SJSA1 (cell line): ENCODE measurements around the gene CD1B. TPM values are rescaled to one million over a fixed set of nuclear protein-coding genes. Genes with fewer than 3 reads are reported as not detected.
"Not testable (repeated sequence)": the region's sequence is repeated elsewhere in the genome, so short reads cannot be mapped to it uniquely, and the experiment has no call there.

Experiments
- DNase-seq, 2 experiments: peaks; one replicate each; pipeline ENCODE4 v3.0.0-alpha.2; 2015 to 2020; ENCODE audit warnings: low spot score in 2 of 2, low read depth in 1 of 2
- H3K27ac ChIP-seq: fragments of 250-450 bp; sonication (Bioruptor Pico); 2 replicates; pipeline ENCODE4 v1.5.1; 2020; ENCODE audit warnings: mild to moderate bottlenecking, moderate library complexity
- H3K27me3 ChIP-seq: fragments of 250-450 bp; sonication (Bioruptor Pico); replicated peaks from 2 replicates; pipeline ENCODE4 v1.5.1; 2020; ENCODE audit warnings: mild to moderate bottlenecking, moderate library complexity
- H3K36me3 ChIP-seq: fragments of 250-450 bp; sonication (Bioruptor Pico); 2 replicates; pipeline ENCODE4 v1.5.1; 2020; ENCODE audit warnings: mild to moderate bottlenecking
- H3K4me1 ChIP-seq: fragments of 250-450 bp; sonication (Bioruptor Pico); replicated peaks from 2 replicates; pipeline ENCODE4 v1.6.1; 2021; ENCODE audit warnings: mild to moderate bottlenecking
- H3K4me3 ChIP-seq: fragments of 250-450 bp; sonication (Bioruptor Pico); 2 replicates; pipeline ENCODE4 v1.5.1; 2020; ENCODE audit warnings: mild to moderate bottlenecking
- H3K9me3 ChIP-seq: fragments of 250-450 bp; sonication (Bioruptor Pico); replicated peaks from 2 replicates; pipeline ENCODE4 v1.5.1; 2020; ENCODE audit warnings: mild to moderate bottlenecking
- total RNA-seq: library from RNA; depleted of rRNA; stranded (reverse); fragments of >200 nt; shearing (Covaris generic); gene quantifications from 2 replicates; pipeline ENCODE4 v1.2.3, GENCODE V29; 2014; rRNA removed

CD1B gene
- total RNA-seq, result not detected in 2 replicates

- no peaks in the 10 kb centered on the region for H3K36me3 ChIP-seq
These were observed at the start of gene CD1B for GRCh38 chr1:158331481-158332150. CD1B (minus strand) TSS chr1:158331531; CDS start chr1:158331423, 108 bp downstream.

GRCh38 chr1:158374860-158375259, 43.5 kb upstream of the CD1B start:
- Histone ChIP-seq H3K36me3 (no peaks in the 10 kb centered on the region), H3K27me3 (no peaks in the 10 kb centered on the region), H3K4me1 (no peaks in the 10 kb centered on the region), H3K27ac (no peak overlapping the region), H3K4me3 (no peak overlapping the region), H3K9me3 (no peaks in the 10 kb centered on the region)
- DNase-seq, result no peak

More at GRCh38 chr1:158331481-158332150, at the start of gene CD1B:
- no peak within 1 kb of the TSS for H3K27ac ChIP-seq
- H3K4me1 ChIP-seq, result no peaks in the 10 kb centered on the region
- no peak for DNase-seq
- H3K27me3 ChIP-seq, result no peaks in the 10 kb centered on the region; the same call in none of the 2 replicates
- no peak within 1 kb of the TSS for H3K4me3 ChIP-seq
- no peaks in the 10 kb centered on the region for H3K9me3 ChIP-seq

GRCh38 chr1:158374101-158374500, 42.8 kb upstream of the CD1B start:
- not testable (repeated sequence) for H3K4me1 ChIP-seq, H3K27me3 ChIP-seq, H3K9me3 ChIP-seq, H3K4me3 ChIP-seq, H3K36me3 ChIP-seq, H3K27ac ChIP-seq, DNase-seq

- no peaks in the 10 kb centered on the region for H3K9me3 ChIP-seq
- no peaks in the 10 kb centered on the region for H3K36me3 ChIP-seq
- no peaks in the 10 kb centered on the region for H3K27me3 ChIP-seq
- no peaks in the 10 kb centered on the region for H3K4me1 ChIP-seq
- no peak for DNase-seq
- H3K4me3 ChIP-seq, result no peak overlapping the region
- H3K27ac ChIP-seq, result no peak overlapping the region
These were observed 40.0 kb upstream of the CD1B start for GRCh38 chr1:158371188-158371953.

GRCh38 chr1:158366783-158367182, 35.5 kb upstream of the CD1B start:
- no peak overlapping the region for H3K4me3 ChIP-seq
- H3K27me3 ChIP-seq, result no peaks in the 10 kb centered on the region
- no peaks in the 10 kb centered on the region for H3K4me1 ChIP-seq
- H3K9me3 ChIP-seq, result no peaks in the 10 kb centered on the region
- H3K27ac ChIP-seq, result no peak overlapping the region
- no peaks in the 10 kb centered on the region for H3K36me3 ChIP-seq
- no peak for DNase-seq

- H3K4me3 ChIP-seq, result no peak overlapping the region
These were observed 31.6 kb upstream of the CD1B start for GRCh38 chr1:158362941-158363340.

GRCh38 chr1:158362482-158362881, 31.2 kb upstream of the CD1B start:
- H3K27me3 ChIP-seq, result no peaks in the 10 kb centered on the region
- H3K27ac ChIP-seq, result no peak overlapping the region
- H3K36me3 ChIP-seq, result no peaks in the 10 kb centered on the region
- no peaks in the 10 kb centered on the region for H3K4me1 ChIP-seq
- DNase-seq, result no peak
- no peak overlapping the region for H3K4me3 ChIP-seq
- H3K9me3 ChIP-seq, result no peaks in the 10 kb centered on the region

More at GRCh38 chr1:158362941-158363340, 31.6 kb upstream of the CD1B start:
- no peaks in the 10 kb centered on the region for H3K9me3 ChIP-seq
- DNase-seq, result no peak
- H3K4me1 ChIP-seq, result no peaks in the 10 kb centered on the region
- H3K36me3 ChIP-seq, result no peaks in the 10 kb centered on the region
- H3K27me3 ChIP-seq, result no peaks in the 10 kb centered on the region
- no peak overlapping the region for H3K27ac ChIP-seq

- DNase-seq, result no peak
- Histone ChIP-seq H3K9me3 (no peaks in the 10 kb centered on the region), H3K4me1 (no peaks in the 10 kb centered on the region), H3K36me3 (no peaks in the 10 kb centered on the region), H3K4me3 (no peak overlapping the region), H3K27ac (no peak overlapping the region), H3K27me3 (no peaks in the 10 kb centered on the region)
These were observed 26.1 kb upstream of the CD1B start for GRCh38 chr1:158357441-158357840.

GRCh38 chr1:158356616-158357015, 25.3 kb upstream of the CD1B start:
- Histone ChIP-seq H3K4me3 (no peak overlapping the region), H3K9me3 (no peaks in the 10 kb centered on the region), H3K36me3 (no peaks in the 10 kb centered on the region), H3K27me3 (no peaks in the 10 kb centered on the region), H3K27ac (no peak overlapping the region), H3K4me1 (no peaks in the 10 kb centered on the region)
- no peak for DNase-seq

GRCh38 chr1:158355773-158356285, 24.5 kb upstream of the CD1B start:
- H3K4me1 ChIP-seq, result no peaks in the 10 kb centered on the region
- no peaks in the 10 kb centered on the region for H3K9me3 ChIP-seq
- no peaks in the 10 kb centered on the region for H3K27me3 ChIP-seq
- no peaks in the 10 kb centered on the region for H3K36me3 ChIP-seq
- H3K27ac ChIP-seq, result no peak overlapping the region
- H3K4me3 ChIP-seq, result no peak overlapping the region
- no peak for DNase-seq

- DNase-seq, result no peak
- Histone ChIP-seq H3K9me3 (no peaks in the 10 kb centered on the region), H3K36me3 (no peaks in the 10 kb centered on the region), H3K27me3 (no peaks in the 10 kb centered on the region), H3K4me3 (no peak overlapping the region), H3K4me1 (no peaks in the 10 kb centered on the region), H3K27ac (no peak overlapping the region)
These were observed 22.9 kb upstream of the CD1B start for GRCh38 chr1:158354255-158354654.

GRCh38 chr1:158353303-158354075, 22.2 kb upstream of the CD1B start, which contains the start of gene CD1E:
CD1E (plus strand) TSS chr1:158353894; CDS start chr1:158353989, 95 bp downstream.
- Histone ChIP-seq H3K4me1 (no peaks in the 10 kb centered on the region), H3K27ac (no peak within 1 kb of the TSS), H3K9me3 (no peaks in the 10 kb centered on the region), H3K36me3 (no peaks in the 10 kb centered on the region), H3K4me3 (no peak within 1 kb of the TSS), H3K27me3 (no peaks in the 10 kb centered on the region)
- DNase-seq, result no peak

- H3K36me3 ChIP-seq, H3K9me3 ChIP-seq, DNase-seq, H3K27me3 ChIP-seq, H3K4me1 ChIP-seq, H3K4me3 ChIP-seq, H3K27ac ChIP-seq: not testable (repeated sequence)
These were observed 17.6 kb upstream of the CD1B start for GRCh38 chr1:158348946-158349345.
